ENCODE data around the gene NAT8.
A peak's percentile ranks its signal among the peaks of the same experiment; 100 is the strongest.
"Not testable (repeated sequence)": the region's sequence is repeated elsewhere in the genome, so short reads cannot be mapped to it uniquely, and the experiment has no call there.

Gene NAT8, protein sequence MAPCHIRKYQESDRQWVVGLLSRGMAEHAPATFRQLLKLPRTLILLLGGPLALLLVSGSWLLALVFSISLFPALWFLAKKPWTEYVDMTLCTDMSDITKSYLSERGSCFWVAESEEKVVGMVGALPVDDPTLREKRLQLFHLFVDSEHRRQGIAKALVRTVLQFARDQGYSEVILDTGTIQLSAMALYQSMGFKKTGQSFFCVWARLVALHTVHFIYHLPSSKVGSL

DNA sequence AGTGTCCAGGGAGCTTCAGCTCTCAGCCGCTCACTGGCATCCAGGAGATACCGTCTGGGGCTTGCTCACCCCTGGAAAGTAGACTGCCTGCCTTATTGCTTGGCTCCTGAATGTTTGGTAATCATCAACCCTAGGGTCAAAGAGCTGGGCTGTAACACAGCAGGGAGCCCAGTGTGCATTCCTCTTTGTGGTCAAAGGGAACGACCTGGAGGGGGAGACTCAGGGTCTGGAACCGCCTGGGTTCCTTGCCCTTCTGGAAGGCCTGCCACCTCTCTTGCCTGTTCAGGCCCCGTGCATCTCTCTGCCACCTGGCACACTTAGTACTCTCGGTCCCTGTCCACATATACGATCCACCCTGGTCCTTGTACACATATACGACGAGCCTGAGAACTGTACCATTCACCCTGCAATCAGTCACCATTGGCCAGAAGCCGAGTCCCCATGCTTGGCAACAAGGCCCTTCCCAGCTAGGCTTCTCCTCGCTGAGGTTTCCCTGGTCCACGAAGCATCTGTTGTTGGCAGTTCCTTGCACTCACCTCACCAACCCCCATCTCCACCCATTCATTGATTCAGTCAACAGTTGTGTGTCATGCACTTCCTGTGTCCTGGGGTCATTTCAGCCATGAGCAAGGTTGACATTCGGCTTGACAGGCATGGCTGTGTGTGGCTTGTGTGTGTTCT lies at the start of gene NAT8:
NAT8 (minus strand) TSS at position 85 of the 681 bp plus-strand sequence. CDS start 794 bp downstream, outside the sequence.
- DNase-seq: no peak

DNA sequence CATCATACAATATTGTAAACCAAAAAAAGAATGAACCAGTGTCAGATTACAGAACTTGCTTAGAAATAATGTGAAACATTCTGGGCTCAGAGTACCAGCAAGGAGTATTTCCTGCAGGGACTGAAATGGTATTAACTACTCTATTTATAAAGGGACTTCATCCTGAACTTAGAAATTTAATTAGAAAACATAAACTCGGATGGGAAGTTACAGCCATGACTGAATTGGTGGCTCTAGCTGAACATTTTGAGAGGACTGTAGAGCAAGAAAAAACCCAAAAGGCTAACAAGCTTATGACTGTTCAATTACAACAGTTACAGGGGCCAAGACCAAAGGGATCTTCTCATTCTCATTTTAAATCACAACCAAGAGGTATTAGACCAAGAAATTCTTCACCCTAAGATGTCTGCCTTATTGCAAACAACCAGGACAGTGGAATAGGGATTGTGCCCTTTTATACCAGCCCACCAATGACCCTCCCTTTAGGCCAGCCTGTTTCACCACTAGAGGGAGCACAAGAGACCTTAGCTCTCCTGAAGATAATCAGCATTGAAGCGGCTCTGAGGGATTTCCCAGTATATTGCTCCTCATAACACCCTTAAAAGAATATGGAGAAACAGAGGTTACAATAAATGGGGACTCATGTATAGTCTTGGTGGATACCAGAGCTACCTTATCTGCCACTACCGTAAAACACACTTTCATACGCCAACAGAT lies 48.3 kb upstream of the NAT8 start:
- DNase-seq: peak; percentile 14

DNA sequence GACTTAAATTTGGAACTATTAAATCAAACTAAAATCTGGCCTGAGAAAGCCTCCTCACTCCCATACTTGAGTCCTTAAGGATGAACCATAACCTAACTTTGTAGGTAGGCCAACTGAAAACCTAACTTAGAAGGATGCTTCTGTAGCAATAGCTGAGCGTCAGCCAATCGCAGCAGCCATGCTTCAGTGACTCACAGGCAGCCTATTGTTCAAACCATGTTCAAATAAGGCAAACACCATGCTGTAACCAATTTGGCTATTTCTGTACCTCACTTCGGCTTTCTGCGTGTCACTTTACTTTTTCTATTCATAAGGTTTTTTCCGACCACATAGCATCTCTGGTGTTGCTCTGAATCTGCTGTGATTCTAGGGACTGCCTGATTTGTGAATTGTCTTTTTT lies 46.3 kb upstream of the NAT8 start:
- not testable (repeated sequence) for DNase-seq

DNA sequence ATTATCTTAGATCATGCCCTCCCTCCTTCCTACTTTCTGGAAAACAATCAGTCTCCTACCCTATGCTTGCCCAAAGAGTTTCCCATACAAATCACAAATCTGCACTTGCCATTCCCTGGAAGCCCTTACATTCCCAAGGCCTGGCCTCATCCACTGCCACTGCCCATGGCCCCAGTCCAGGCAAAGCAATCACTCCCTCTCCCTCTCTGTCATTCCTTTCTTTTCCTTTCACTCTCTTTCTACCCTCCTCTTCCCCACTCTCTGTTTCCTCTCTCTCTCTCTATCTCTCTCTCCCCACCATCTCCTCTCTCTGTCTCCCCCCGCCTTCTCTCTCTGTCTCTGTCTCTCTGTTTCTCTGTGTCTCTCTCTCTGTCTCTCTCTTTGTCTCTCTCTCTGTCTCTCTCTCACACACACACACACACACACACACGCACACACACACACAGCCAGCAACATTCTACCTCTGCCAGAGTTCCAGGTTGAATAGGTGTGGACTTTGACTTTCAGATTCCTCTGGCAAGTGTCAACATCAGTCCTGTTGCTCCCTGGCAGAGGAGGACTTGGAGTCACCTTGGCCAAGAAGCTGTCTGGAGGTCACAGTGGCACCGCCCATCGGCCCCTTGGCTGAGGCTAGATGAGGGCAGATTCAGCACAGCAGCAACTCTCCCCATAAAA lies 43.7 kb upstream of the NAT8 start:
- no peak for DNase-seq

DNA sequence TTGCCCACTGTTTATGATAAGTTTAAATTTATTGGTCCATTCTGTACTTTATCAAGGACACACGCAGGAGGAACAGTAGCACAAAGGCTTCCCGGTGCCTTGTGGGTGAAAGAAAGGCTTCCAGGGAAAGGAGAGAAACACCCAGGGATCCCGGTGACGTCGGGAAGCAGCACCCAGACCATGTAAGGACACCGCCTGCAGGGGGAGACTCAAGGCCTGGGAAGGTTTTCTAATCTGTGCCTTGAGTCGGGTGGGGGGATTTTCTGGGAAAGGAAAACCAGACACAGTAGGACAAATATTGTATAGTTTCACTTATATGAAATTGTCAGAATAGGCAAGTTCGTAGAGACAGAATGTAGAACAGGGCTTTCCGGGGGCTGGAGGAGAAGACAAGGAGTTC lies 42.7 kb upstream of the NAT8 start:
- DNase-seq: not testable (repeated sequence)

DNA sequence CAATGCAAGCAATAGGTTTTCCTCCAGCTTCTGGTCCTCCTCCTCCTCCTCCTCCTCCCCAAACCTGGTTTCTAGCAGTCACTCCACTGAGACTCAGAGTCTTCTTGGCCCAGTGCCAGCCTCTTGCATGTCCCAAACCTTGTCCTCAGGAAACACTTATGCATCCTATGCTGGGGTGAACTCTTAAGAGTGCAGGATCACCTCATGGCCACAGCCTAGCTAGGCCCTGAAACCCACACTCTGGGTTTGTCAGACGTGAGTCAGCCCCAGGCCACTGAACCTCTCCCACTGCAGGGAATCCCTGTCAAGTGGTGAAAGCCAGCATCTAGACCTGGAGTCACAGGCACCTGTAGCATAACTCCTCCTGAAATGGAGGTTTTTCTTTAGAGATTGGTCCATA lies 42.1 kb upstream of the NAT8 start:
- not testable (repeated sequence) for DNase-seq

DNA sequence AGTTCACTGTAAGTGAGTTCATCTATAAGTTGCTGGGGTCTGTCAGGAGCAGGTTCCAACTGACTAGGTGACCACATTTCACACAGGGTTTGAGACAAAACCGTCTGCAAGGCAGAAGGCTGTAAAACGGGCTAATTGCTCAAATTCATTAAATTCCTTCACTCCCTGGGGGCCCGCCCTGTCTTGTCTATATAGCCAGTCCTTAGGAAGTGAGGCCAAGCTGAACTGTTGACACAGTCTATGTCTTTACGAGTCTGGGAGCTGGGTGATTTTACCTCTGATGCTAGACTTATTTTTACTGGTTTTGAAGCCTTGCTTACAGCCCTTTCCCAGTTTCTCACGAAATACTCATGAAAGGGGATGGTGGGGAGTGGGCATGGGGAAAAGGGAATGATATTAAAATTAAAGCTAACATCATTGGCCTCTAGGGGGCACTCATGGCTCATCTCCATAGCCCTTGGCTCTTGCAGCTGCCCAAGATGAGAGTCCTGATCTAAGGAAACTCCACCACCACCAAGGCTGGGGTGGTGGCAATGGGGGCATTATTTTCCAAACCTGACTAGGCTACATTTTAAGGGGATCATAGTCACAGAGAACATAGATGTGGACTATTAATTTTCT lies 37.8 kb upstream of the NAT8 start:
- DNase-seq: not testable (repeated sequence)

DNA sequence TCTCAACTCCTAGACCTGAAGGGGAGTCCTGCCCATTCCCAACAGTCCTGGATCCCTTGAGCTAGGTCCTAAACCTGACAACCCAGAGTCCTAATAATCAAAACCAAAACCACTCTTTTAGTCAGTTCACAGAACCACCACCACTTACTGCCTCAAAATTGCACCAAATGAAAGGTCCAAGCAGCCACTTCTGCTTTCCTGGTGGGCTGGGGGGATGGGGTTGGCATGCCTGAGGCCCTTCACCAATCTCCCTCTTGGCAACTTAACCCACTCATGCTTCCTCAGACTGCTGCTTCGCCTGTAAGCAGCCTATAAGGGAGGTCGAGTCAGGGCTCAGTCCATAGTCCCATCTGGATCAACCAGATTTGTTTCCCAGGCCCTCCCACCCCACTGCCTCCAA lies 37.0 kb upstream of the NAT8 start:
- DNase-seq: not testable (repeated sequence)

DNA sequence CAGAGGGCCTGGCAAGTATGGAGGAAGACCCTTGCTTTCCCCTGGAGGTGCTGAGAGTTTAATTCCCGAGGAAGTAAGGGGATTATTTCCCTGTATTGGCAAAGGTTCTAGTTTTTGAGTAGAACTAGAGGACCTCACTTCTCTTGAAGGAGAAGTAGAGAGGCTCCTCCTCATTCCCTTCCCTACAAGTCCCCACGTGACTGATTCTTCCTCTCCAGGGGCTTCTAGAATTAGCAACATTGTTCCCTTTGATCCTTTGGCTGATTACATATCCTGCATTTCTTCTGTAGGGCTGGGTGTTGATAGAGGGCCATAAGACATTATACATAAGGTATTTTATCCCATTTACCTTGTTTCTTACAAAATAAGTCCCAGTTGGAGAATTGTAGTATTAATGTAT lies 35.8 kb upstream of the NAT8 start:
- DNase-seq: not testable (repeated sequence)

DNA sequence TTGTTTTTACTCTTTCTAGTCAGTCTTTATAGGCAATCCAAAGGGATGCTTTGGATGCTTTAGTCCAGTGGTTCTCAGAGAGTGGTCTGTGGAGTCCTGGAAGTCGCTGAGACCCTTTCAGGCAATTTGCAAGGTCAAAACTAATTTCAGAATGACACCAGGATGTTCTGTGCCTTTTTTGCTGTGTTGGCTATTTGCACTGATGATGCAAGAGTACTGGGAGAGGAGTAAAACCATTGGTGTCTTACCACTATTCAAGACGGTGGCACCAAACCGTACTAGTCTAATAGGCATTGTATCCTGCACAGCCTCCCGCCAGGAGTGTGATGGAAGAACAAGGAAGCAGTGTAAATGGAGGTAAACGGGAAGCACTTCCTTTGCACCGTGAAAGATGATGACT lies 34.0 kb upstream of the NAT8 start:
- not testable (repeated sequence) for DNase-seq

DNA sequence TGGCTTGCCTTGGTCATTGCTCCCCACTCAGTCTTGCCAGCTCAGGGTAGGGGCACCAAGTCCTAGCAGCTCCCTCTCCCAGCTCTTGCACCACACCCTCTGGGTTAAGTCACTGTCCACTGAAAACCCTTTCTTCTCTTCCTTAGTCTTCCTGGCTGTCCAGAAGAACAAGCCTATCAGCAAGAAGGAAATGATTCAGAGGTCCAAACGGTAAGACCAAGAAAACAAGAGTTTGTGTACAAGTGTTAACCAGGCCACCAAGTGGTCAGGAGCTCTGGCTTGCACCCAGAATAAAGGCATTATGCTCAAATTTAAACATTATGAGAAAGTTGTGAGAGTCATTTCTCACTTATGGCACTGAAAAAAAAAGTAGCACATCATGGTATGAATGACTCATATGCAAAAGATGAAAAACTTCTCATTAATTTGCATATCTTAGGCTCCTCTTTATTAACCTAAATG lies 32.5 kb upstream of the NAT8 start:
- not testable (repeated sequence) for DNase-seq

DNA sequence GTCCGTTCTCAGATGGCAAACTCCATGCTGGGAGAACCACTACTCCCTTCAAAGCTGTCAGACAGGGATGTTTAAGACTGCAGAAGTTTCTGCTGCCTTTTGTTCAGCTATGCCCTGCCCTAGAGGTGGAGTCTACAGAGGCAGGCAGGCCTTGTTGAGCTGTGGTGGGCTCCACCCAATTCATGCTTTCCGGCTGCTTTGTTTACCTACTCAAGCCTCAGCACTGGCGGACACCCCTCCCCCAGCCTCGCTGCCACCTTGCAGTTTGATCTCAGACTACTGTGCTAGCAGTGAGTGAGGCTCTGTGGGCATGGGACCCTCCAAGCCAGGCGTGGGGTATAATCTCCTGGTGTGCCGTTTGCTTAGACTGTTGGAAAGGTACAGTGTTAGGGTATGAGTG lies 27.8 kb upstream of the NAT8 start:
- not testable (repeated sequence) for DNase-seq

DNA sequence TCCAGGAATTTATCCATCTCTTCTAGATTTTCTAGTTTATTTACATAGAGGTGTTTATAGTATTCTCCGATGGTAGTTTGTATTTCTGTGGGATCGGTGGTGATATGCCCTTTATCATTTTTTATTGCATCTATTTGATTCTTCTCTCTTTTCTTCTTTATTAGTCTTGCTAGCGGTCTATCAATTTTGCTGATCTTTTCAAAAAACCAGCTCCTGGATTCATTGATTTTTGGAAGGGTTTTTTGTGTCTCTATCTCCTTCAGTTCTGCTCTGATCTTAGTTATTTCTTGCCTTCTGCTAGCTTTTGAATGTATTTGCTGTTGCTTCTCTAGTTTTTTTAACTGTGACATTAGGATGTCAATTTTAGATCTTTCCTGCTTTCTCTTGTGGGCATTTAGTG lies 25.0 kb upstream of the NAT8 start:
- not testable (repeated sequence) for DNase-seq

DNA sequence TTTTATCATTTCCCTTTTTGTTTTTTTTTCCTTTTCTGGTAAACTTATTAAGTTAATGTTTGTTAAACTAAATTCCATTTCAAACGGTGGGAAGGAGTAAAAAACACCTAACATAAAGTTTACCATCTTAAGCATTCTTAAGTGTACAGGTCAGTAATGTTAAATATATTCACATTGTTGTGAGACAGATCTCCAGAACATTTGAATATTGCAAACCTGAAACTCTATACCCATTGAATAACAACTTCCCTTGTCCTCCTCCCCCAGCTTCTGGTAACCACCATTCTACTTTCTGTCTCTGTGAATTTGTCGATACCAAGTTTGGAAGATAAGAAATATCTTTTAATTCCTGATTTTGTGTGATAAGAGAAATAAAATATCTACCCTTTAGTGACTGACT lies 12.0 kb upstream of the NAT8 start:
- no peak for DNase-seq

DNA sequence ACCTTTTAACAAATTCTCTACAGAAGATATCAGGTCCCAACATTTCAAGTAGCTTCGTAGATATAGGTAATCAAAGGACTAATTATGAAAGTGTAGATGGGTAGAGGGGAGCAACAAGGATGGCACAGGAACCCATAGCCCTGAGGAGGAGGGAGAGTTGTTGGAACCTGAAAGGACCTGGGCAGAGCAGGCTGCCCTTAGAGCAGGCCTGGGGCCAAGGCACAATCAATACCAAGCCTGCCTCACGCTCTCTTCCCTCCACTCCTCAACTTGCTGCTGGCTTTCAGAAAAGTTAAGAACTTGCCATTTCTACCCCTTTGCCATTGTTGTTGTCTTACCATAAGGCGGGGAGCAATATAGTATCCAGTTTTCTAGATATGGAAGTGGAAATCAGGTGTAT lies 10.1 kb upstream of the NAT8 start:
- DNase-seq: no peak

DNA sequence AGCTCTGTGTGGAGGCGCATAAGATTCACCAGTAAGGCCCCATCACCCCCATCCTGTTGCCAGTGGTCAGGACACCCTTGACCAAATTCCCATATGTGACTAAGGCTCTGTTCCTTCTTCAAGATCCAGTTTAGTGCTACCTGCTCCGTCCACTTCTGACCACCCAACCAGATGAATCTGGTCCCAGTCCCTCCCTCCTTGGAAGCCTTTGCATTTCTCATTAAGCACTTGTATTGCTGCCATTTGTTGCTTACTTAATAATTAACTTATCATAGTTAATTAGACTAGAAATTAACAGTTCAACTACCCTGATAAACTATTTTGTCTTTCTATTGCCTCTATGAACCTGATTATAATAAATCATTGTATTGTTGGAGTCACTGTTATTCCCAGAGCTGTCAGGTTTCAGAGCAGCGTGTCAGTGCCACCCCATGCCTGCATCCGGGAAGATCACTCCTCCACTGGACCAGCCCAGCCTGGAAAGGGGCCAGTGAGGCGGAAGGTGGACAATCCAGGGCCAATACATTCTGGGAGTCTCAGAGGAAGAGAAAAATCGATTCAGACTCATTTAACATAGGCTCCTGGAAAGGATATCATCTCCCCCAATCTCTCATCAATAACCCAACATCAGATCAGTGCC lies 9.5 kb upstream of the NAT8 start:
- DNase-seq: no peak

DNA sequence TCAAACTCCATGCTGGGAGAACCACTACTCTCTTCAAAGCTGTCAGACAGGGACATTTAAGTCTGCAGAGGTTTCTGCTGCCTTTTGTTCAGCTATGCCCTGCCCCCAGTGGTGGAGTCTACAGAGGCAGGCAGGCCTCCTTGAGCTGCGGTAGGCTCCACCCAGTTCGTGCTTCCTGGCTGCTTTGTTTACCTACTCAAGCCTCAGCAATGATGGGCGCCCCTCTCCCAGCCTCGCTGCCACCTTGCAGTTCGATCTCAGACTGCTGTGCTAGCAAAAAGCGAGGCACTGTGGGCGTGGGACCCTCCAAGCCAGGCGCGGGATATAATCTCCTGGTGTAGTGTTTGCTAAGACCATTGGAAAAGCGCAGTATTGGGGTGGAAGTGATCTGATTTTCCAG lies 5.5 kb upstream of the NAT8 start:
- not testable (repeated sequence) for DNase-seq

DNA sequence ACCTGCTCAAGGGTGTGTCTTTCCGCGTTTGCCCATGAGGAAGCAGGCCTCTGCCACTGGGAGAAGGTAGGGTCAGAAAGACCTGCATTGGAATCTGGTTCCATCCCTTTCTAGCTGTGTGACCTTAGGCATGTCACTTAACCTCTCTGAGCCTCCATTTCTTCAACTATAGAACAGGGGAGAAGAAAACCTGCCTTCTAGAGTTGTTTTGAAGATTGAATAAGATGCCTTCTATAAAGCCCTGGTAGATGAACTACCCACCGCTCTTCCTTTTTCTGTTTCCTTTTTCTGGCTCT lies 507 bp downstream of the NAT8 start:
- no peak for DNase-seq

DNA sequence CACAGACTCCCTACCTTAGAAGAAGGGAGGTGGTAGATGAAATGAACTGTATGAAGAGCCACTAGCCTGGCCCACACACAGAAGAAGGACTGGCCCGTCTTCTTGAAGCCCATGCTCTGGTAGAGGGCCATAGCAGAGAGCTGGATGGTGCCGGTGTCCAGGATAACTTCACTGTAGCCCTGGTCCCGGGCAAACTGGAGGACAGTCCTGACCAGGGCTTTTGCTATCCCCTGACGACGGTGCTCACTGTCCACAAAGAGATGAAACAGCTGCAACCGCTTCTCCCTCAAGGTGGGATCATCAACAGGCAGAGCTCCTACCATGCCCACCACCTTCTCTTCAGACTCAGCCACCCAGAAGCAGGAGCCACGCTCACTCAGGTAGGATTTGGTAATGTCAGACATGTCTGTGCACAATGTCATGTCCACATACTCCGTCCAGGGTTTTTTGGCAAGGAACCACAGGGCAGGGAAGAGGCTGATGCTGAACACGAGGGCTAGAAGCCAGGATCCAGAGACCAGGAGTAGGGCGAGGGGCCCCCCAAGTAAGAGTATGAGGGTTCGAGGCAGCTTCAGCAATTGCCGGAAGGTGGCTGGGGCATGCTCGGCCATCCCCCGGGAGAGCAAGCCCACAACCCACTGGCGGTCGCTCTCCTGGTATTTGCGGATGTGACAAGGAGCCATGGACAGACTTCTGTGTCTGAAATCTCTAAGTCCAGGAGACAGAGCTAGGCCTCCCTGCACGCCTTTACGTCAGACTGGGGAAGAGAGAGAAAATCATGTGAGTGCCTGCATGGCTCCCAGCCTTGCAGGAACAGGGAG lies 1.1 kb downstream of the NAT8 start:
- no peak for DNase-seq

DNA sequence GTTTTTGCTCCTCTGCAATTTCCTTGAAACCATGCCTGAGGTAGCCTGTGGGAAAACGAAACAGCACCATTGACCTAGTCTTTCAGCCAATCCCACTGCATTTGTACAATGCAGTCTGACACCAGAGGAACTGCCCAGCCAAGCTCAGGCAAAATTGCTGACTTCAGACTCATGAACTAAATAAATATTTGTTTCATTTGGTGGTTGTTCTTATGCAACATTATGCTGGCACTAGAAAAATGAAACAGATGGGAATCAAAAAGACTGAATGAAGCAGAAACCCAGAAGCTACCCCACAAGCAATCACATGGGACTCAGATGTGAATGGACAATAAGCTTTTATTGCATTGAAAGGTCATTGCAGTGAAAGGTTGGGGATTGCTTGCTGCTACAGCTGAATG lies 1.7 kb downstream of the NAT8 start:
- no peak for DNase-seq

DNA sequence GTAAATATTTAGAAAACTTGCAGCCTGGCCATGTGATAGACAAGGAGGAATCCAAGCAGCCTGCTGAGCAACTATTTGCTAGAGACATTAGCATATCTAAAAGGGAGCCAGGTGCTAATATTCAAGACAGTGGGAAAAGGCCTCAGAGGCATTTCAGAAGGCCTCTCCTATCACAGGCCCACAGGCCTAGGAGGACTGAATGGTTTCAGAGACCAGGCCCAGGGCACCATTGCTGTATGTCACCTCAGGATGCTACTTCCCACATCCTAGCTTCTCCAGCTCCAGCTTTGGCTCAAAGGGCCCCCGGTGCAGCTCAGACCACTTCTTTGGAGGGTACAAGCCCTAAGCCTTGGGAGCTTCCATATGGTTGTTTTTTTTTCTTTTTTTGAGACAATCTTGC lies 3.8 kb downstream of the NAT8 start:
- no peak for DNase-seq

DNA sequence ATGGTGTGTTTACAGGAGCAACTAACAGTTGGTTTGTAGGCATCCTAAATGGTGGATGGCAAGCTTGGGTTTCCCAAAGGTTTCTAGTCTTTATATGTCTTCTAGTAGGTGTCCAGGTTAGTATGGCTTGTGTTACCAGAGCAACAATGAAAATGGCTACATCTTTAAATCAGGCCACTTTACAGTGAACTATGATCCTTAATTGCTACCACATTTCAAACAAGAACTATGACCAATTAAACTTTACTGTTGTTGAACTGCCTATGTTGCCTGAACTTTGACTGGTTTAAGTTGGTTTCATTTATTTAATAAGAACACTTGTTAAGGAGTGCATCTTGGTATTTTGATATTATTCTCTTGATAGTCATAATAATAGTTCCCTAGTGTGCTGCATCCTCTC lies 5.2 kb downstream of the NAT8 start:
- DNase-seq: not testable (repeated sequence)

All from activated T-cell treated with anti-CD3 and anti-CD28 coated beads for 4 hours (primary cell).